ENCODE measurements around the gene UTP14C. TPM values are rescaled to one million over a fixed set of nuclear protein-coding genes. Genes with fewer than 3 reads are reported as not detected.
"Not testable (repeated sequence)": the region's sequence is repeated elsewhere in the genome, so short reads cannot be mapped to it uniquely, and the experiment has no call there.

Gene UTP14C
- total RNA-seq, 2 donors from 2014 or later = 13.1 to 15.0 TPM

- TF ChIP-seq CTCF (IDR thresholded peaks at IDR 0.05) = no peak
- DNase-seq (ENCODE audit: low spot score) = no peak
- H3K27me3 ChIP-seq = no peaks in the 10 kb centered on the region
- peak overlapping the region in 1 of 2 donors; percentile 31 for H3K27ac ChIP-seq
- H3K36me3 ChIP-seq = no peaks in the 10 kb centered on the region
- no peak overlapping the region for H3K4me3 ChIP-seq
- no peaks in the 10 kb centered on the region for H3K9me3 ChIP-seq
- peaks cover 0 to 8% of the 10 kb centered on the region in 2 donors for H3K4me1 ChIP-seq
Measured at GRCh38 chr13:51980908-51981307, 43.6 kb upstream of the UTP14C start.

- DNase-seq (ENCODE audit: low spot score) = no peak
- Histone ChIP-seq H3K27me3 (no peaks in the 10 kb centered on the region), H3K9me3 (no peaks in the 10 kb centered on the region), H3K36me3 (no peaks in the 10 kb centered on the region), H3K4me1 (peaks cover 0 to 8% of the 10 kb centered on the region in 2 donors), H3K4me3 (no peak overlapping the region), H3K27ac (peak overlapping the region in 1 of 2 donors; percentile 31)
- no peak for TF ChIP-seq CTCF (IDR thresholded peaks at IDR 0.05)
Measured at GRCh38 chr13:51981355-51981754, 43.1 kb upstream of the UTP14C start.

GRCh38 chr13:51983292-51983691 lies 41.2 kb upstream of the UTP14C start:
- not testable (repeated sequence) for H3K4me3 ChIP-seq; H3K36me3 ChIP-seq; H3K27ac ChIP-seq; H3K27me3 ChIP-seq; H3K4me1 ChIP-seq; H3K9me3 ChIP-seq; DNase-seq (ENCODE audit: low spot score)

GRCh38 chr13:51984904-51985303 lies 39.6 kb upstream of the UTP14C start:
- H3K36me3 ChIP-seq; H3K27me3 ChIP-seq; H3K27ac ChIP-seq; H3K4me3 ChIP-seq; DNase-seq (ENCODE audit: low spot score); H3K4me1 ChIP-seq; H3K9me3 ChIP-seq: not testable (repeated sequence)

GRCh38 chr13:51988988-51989618 lies 35.4 kb upstream of the UTP14C start:
- TF ChIP-seq CTCF (IDR thresholded peaks at IDR 0.05) = no peak
- H3K27ac ChIP-seq = no peak overlapping the region
- DNase-seq (ENCODE audit: low spot score) = no peak
- H3K4me1 ChIP-seq = no peaks in the 10 kb centered on the region
- no peak overlapping the region for H3K4me3 ChIP-seq
- H3K36me3 ChIP-seq = no peaks in the 10 kb centered on the region
- no peaks in the 10 kb centered on the region for H3K27me3 ChIP-seq
- peaks cover 0 to 5% of the 10 kb centered on the region in 2 donors for H3K9me3 ChIP-seq

GRCh38 chr13:51993713-51994112 lies 30.8 kb upstream of the UTP14C start:
- Histone ChIP-seq H3K4me1 (peaks cover 0 to 24% of the 10 kb centered on the region in 2 donors), H3K27ac (no peak overlapping the region), H3K36me3 (no peaks in the 10 kb centered on the region), H3K27me3 (no peaks in the 10 kb centered on the region), H3K4me3 (no peak overlapping the region), H3K9me3 (no peaks in the 10 kb centered on the region)
- no peak for DNase-seq (ENCODE audit: low spot score)
- TF ChIP-seq CTCF (IDR thresholded peaks at IDR 0.05) = no peak

Data from right atrium auricular region (tissue), 2 donors.